Fibroblast of villous mesenchyme (primary cell): ENCODE data around the gene EOLA1. TPM values are rescaled to one million over a fixed set of nuclear protein-coding genes. Genes with fewer than 3 reads are reported as not detected.
"Not testable (repeated sequence)": the region's sequence is repeated elsewhere in the genome, so short reads cannot be mapped to it uniquely, and the experiment has no call there.

Experiments
- DNase-seq: peaks from one replicate; pipeline ENCODE4 v3.0.0-alpha.2; 2010; ENCODE audit warnings: low read depth
- H3K4me3 ChIP-seq: 2 replicates; pipeline ENCODE4 v1.5.1; 2011; ENCODE audit warnings: low read depth, mild to moderate bottlenecking, low read length
- CTCF ChIP-seq: IDR thresholded peaks from 2 replicates; pipeline ENCODE4 v1.5.1; 2012; ENCODE audit warnings: low read depth, mild to moderate bottlenecking, low read length; ENCODE audit not compliant: insufficient read depth
- total RNA-seq: library from RNA; depleted of rRNA; stranded (reverse); fragments of >200 nt; gene quantifications from 2 replicates; pipeline ENCODE4 v1.2.3, GENCODE V29; 2012

Gene EOLA1
- total RNA-seq, 1 donor = 11.7 TPM

DNA sequence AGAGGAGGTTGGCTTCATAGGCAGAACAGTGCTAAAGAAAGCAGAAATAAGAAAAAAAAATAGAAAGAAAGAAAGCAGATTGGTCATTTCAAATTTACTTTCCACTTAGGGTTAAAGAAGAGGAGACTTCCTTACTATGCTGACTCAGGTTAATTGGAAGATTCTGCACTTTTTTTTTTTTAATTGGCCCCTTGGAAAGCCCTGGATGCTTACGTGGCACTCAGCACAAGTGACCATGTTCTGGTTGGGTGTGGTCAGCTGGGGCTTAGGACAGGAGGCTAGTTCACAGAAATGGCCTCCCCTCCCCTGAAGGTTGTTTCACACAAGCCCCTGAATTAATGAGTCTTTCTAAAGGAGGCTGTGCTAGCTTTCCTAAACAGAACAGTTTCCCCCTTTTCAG lies 31.9 kb downstream of the EOLA1 start:
- no peak overlapping the region for H3K4me3 ChIP-seq
- no peak for DNase-seq
- no peak for TF ChIP-seq CTCF

- not testable (repeated sequence) for DNase-seq
Observed at GRCh38 chrX:149573456-149573855, 32.6 kb downstream of the EOLA1 start.

GRCh38 chrX:149585631-149586030 lies 44.8 kb downstream of the EOLA1 start:
- DNase-seq, H3K4me3 ChIP-seq: not testable (repeated sequence)

More at GRCh38 chrX:149573456-149573855, 32.6 kb downstream of the EOLA1 start:
- H3K4me3 ChIP-seq = not testable (repeated sequence)

DNA sequence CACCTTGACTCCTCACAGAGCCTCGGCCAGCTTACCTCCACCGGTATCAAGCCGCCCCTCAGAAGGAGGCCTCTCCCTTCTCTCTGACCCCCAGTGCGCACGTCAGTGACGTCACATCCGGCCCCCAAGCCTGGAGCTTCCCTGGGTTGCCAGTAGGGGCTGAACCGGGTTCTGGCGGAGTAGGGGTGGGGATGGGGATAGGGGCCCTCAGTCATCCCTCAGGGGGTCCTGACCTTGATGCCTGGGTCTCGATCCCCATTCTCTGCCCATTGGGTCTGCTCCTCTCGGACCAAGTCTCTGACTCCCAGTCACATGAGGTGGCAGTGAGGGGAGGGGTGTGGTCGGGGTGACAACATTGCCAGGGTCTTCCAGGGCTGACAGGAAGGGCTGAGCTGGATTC lies 46.5 kb downstream of the EOLA1 start, which contains the start of gene MAGEA9B:
MAGEA9B (minus strand) TSS at position 101 of the 400 bp plus-strand sequence. CDS start 4,280 bp downstream, outside the sequence.
- H3K4me3 ChIP-seq, DNase-seq: not testable (repeated sequence)

- H3K4me3 ChIP-seq, DNase-seq: not testable (repeated sequence)
Observed at GRCh38 chrX:149590993-149591392, 50.2 kb downstream of the EOLA1 start.

DNA sequence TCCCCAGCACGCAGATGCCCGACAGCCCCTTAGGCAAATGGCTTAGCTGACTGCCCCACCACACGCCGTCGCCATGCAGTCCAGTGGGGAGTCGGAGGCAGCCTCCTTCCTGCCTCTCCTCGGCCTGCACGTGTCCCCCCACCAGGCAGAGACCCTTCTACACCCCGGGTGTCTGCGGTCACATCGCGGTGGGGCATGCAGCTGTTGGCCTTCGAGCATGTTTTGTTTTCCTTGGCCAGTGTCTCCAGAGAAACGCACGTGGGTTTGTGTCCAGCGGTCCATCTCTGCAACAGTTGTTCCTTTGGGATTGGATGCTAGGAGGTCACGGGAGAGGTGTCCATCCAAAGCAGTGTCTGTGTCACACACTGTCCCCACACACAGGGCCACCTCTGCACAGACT lies 54.4 kb downstream of the EOLA1 start, which contains the start of gene HSFX2:
HSFX2 (minus strand) TSS at position 101 of the 400 bp plus-strand sequence. CDS start 614 bp downstream, outside the sequence.
- DNase-seq, H3K4me3 ChIP-seq: not testable (repeated sequence)

DNA sequence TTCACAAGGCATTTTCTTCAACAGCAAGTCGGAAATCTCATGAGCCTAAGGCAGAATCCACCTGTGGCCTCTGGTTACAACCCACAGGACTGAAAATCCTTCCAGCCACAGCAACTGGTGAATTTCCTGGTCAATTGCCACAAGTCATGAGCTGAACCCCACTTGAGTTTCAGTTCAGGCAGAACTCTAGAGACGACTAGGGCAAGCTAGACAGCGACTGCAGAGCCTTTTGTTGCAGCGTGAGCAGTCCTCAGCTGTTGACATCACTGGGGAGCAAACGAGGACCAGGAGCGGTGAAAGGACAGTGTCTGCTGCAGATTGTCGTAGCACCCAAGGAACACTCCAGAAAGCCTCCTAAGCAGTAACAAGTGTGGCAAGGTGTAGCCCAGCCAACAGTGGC lies 55.1 kb downstream of the EOLA1 start:
- H3K4me3 ChIP-seq, DNase-seq: not testable (repeated sequence)

Other genes starting within 250 kb of the EOLA1 start
- 35.4 and 50.1 TPM in 2 replicates for gene IDS, start 35.7 kb upstream of the EOLA1 start, total RNA-seq
- gene HSFX3, start 8.9 kb downstream of the EOLA1 start, total RNA-seq = not detected in 2 replicates
- gene MAGEA9B, start 46.4 kb downstream of the EOLA1 start, total RNA-seq = under 0.01 TPM in 1 of 2 replicates, not detected in the other
- 0.86 TPM in 1 of 2 replicates, not detected in the other for gene HSFX2, start 54.3 kb downstream of the EOLA1 start, total RNA-seq
- gene TMEM185A, start 90.8 kb downstream of the EOLA1 start, total RNA-seq = 14.5 and 17.7 TPM in 2 replicates
- gene MAGEA11, start 171.0 kb downstream of the EOLA1 start, total RNA-seq = not detected in 2 replicates
- gene HSFX1, start 233.1 kb downstream of the EOLA1 start, total RNA-seq = 0.43 and 0.64 TPM in 2 replicates
- not detected in 2 replicates for gene MAGEA9, start 240.9 kb downstream of the EOLA1 start, total RNA-seq